NCI-H2081 (cell line): ENCODE data around the gene IL13RA1.
A peak's percentile ranks its signal among the peaks of the same experiment; 100 is the strongest.
"Not testable (repeated sequence)": the region's sequence is repeated elsewhere in the genome, so short reads cannot be mapped to it uniquely, and the experiment has no call there.

Experiments used
- DNase-seq, 2 experiments: peaks; one replicate each; lab custom pipeline; 2025; lab: John Stamatoyannopoulos, UW

The IL13RA1 gene

DNA sequence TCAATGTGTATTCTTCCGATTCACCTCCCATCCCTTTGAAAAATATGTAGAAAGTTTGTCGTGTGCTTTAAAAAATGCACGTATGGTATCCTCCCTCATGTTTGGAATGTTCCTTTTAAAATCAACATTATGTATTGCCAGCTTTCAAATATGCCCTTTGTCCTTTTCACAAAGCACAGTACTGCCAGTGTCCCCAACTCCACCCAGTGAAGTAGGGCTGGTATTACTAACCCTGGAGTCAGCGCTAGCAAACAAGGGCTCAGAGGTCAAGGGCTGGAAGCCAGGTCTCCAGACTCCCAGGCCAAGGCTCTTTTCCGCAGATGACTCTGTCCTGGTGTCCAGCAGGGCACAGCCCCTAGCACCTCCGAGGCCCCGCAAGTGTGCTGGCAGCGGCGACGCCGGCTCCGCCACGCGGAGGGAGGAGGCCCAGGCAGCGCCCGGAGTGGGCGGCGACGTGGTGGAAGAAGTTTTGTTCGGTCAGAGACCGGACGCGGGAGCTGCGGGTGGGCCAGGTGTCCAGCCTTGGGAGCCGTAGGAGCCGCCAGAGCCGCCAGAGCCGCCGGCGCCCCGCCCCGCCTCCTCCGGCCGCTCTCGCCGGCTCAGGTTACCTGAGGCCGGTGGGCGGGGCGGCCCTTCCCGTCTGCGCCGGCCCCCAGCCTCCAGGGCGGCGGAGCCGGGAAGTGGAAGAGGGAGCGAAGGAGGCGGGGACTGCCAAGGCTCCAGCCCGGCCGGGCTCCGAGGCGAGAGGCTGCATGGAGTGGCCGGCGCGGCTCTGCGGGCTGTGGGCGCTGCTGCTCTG lies at the start of gene IL13RA1:
Gene IL13RA1 (plus strand): TSS at position 720 of the 799 bp plus-strand sequence. CDS start 33 bp downstream, at position 753.
- peak; percentile 95 to 96 for DNase-seq

DNA sequence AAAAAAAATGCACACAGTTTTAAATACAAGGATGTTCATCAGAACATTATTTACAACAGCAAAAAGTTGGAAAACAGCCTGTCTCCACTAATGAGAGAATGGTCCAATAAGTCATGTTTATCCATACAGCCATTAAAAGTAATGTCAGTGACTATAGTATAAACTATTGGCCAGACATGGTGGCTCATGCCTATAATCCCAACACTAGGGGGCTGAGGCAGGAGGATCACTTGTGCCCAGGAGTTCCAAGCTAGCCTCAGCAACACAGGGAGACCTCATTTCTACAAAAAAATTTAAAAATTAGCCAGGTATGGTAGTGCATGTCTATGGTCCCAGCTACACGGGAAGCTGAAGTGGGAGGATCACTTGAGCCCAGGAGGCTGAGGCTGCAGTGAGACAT lies 48.1 kb upstream of the IL13RA1 start:
- DNase-seq: no peak

DNA sequence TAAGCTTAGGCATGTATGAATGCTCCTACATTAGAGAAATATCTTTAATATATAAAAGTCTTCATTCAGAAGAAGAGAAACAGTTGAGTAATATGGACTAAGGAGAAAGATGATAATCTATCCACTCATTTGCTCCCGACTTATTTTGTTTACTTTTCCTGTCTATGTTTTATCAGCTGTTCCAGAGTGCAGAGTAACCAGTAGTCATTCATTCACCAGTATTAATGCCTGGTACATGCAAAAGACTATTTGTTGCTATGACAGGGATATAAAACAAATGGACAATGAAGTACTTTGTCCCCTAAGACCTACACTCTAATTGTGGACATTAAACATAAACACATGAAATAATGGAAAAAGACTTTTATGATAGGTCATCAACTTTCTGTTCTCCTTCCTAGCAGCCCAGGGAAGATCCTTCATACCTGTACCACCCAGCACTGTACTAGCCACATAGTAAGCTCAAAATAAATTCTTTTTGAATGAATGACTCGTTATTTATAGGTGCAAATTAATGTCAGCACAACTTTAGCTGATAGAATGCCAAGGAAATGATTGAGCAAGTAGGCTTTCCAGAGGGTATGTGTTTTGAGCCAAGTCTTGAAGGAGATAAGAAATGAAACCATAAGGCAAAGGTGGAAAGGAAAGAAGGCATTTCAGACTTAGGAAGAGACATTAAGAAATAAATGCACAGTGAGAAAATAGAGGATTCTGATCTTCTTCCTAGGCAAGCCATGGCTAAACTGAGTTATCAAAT lies 45.0 kb upstream of the IL13RA1 start:
- DNase-seq: peak in 1 of 2 experiments; percentile 79

DNA sequence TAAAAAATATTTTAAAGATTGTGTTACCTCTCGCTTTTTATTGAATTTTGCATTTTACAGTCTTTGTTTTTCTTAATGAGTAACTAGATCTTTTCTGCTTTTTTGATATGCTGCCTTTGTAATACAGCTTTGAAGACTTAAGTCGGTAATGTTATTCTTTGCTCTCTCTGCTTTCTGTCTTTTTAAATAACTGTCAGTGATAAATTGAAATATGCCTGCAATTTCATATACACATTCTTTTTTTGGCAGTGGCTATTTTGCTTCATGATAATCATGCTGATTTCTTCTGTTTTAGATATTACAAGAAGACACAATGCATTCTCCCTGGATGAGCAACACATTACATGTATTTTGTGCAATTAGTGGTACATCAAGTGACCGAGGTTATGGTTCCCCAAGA lies 42.0 kb upstream of the IL13RA1 start:
- DNase-seq: no peak

DNA sequence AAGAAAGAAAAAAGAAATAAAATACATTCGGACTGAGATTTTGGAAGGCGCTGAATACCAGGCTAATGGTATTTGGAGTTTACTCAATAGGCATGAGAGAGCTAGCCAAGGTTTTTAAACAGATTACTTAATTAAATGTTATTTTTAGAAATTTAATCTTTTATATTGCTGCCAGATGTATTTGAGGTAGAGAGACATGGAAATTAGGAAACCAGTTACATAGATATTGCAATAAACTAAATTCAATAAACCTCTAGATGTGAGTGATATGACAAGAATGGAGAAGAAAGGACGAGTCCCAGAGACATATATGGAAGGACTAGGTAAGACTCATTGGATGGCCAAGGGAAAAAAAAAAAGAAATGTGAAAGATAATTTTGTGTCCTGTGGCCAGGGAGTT lies 38.5 kb upstream of the IL13RA1 start:
- DNase-seq: no peak

DNA sequence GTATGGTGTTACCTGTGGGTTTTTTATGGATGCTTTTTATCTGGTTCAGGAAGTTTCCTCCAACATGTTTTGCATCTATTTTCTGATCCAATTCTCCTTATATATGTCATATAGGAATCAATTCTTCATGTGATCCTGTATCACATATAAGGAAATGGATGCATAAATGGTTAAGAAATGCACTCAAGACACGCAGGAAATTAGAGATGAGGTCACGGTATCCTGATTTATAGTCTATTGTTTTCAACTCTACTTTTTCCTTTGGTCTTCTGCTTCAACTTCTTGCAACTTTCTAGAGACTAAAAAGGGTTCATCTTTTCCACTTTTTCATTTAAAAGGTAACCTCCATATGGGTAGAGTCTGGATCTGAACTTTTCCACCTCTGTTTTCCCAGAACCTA lies 33.6 kb upstream of the IL13RA1 start:
- no peak for DNase-seq

DNA sequence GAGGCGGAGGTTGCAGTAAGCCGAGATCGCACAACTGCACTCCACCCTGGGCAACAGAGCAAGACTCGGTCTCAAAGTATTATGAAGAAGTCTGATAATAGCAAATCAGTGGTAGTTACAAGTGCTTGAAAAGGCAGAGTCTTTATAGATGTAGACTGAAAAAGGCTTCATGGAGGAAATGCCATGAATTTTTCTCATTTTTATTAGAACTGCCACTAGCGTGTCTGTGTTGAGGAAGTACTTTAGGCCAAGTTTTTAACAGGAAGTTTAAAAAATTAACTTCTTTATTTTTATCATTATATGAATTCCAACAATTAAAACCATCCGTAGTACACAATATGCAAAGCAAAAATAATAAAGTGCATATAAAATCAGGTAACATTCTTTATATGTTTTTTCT lies 32.8 kb upstream of the IL13RA1 start:
- no peak for DNase-seq

DNA sequence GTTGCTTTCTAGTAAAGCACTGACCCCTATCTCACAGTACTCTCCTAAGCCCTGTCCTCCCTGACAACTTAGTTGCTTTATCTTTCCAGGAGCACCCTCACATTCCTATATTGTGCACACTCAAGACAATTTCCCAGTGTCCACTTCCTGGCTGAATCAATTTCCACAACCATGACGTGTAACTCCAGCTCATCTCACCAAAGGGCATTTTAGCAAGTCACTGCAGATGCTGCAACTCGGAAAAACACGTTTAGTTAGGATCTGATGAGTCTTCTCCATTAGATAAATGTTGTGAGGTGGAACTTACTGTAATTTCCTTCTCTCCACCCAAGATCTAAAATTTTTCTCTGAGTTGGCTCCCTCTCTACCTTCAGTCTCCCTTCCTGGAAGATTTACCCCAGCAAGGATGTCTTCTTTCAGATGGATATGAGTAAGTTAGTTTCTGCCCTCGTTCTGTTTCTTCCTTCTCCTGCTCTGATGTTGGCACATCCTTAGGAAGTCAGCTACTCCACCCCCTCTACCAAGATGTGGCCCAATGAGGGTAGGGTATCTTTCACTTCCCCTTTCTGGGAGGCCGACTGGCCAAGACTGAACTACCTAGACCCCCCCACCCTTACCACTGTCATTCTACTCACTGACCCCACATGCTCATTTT lies 28.8 kb upstream of the IL13RA1 start:
- no peak for DNase-seq

DNA sequence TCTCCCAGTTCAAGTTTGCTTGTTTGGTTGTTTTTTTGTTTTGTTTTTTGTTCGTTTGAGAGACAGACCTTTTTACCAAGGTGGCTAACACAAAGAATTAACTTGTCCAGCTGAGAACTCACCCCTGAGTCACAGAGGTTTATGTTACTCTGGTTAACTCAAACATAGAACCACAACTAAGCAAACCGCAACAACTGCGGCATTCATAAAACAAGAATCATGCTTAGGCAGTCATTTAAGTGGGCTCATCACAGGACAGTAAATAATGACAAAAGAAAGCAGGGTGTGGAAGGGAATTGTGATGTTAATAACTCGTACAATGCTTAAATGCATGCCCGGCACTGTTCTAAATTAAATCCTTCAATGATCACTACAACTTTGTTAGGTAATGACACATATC lies 24.7 kb upstream of the IL13RA1 start:
- DNase-seq: no peak

DNA sequence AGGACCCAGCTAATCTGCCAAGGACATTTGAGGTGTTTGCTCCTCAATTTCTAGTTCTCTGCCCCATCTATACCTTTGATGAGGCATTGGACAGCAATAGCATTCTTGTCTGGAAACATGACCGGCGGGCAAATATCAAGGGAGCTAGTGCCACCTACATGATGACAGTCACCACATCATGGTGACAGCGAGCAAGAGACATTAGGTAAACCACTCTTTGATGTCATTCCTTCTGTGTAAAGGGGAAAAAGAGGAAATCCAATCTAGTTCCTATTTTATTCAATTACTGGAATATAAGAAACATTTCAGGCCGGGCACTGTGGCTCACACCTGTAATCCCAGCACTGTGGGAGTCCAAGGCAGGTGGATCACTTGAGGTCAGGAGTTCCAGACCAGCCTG lies 20.7 kb upstream of the IL13RA1 start:
- DNase-seq: no peak

DNA sequence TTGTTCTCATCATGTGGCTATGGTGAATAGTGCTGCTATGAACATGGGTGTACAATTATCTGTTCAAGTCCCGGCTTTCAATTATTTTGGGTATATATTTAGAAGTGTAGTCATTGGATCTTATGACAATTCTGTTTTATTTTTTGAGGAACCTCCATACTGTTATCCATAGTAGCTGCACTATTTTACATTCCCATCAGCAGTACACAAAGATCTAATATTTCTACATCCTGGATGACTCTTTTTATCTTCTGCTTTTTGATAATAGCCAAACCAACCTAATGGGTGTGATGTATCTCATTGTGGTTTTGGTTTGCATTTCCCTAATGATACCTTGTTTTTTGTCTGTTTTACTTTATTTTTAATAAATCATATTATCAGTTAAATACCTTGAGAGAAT lies 12.9 kb upstream of the IL13RA1 start:
- no peak for DNase-seq

DNA sequence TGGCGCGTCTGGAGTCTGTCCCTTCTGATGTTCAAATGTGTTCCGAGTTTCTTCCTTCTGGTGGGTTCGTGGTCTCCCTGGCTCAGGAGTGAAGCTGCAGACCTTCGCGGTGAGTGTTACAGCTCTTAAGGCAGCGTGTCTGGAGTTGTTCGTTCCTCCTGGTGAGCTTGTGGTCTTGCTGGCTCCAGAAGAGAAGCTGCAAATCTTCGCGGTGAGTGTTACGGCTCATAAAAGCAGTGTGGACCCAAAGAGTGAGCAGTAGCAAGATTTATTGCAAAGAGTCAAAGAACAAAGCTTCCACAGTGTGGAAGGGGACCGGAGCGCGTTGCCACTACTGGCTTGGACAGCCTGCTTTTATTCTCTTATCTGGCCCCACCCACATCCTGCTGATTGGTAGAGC lies 11.5 kb upstream of the IL13RA1 start:
- DNase-seq: not testable (repeated sequence)

DNA sequence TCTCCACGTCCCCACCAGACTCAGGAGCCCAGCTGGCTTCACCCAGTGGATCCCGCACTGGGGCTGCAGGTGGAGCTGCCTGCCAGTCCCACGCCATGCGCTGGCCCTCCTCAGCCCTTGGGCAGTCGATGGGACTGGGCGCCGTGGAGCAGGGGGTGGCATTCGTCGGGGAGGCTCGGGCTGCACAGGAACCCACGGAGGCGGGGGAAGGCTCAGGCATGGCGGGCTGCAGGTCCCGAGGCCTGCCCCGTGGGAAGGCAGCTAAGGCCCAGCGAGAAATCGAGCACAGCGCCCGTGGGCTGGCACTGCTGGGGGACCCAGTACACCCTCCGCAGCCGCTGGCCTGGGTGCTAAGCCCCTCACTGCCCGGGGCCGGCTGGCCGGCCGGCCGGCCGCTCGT lies 10.6 kb upstream of the IL13RA1 start:
- not testable (repeated sequence) for DNase-seq

DNA sequence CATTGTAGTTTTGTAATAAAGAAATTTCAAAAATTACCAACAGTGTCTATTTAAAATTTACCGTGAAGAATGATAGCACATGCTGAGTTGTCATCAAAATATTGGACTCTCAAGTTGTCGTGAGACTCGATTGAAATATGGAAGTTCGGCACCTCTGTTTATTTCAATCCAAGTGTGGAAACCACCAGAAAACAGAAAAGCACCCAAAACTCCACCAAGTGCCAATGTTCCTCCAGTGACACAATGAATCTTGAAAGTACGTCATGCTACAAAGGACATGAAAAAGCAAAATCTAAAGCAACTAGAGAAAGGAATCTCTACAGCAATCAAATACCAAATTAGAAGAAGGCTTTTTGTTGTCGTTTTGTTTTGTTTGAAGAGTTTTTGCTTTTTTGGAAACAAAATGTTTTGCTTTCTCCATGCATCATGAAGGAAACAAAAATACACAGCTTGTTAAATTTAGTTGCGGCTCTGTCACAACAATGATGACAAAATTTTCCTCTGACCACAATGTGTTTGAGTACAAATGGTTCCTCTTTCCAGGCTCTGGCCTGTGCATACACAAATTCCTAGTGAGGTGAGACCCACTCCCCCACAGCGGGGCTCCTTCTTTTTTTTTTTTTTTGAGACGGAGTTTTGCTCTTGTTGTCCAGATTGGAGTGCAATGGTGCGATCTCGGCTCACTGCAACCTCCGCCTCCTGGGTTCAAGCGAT lies 9.6 kb upstream of the IL13RA1 start:
- DNase-seq: no peak

DNA sequence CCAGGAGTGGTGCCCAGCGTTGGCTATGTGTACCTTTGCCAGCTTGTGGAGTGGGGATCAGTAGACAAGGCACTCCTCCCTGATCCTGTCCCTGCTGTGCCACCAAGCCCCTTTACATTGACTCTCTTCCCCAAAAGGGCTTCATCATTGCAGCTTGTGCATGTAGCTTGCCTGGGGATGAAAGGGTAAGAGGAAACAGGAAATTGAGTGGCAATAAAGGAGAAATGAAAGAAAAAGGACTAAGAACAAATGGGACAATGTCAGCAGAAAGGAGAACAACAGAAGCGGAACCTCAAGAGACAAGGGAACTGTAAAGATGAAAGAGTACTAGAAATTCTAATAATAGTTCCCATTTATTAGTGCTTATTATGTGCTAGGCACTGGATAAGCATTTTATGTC lies 8.7 kb upstream of the IL13RA1 start:
- DNase-seq: no peak

DNA sequence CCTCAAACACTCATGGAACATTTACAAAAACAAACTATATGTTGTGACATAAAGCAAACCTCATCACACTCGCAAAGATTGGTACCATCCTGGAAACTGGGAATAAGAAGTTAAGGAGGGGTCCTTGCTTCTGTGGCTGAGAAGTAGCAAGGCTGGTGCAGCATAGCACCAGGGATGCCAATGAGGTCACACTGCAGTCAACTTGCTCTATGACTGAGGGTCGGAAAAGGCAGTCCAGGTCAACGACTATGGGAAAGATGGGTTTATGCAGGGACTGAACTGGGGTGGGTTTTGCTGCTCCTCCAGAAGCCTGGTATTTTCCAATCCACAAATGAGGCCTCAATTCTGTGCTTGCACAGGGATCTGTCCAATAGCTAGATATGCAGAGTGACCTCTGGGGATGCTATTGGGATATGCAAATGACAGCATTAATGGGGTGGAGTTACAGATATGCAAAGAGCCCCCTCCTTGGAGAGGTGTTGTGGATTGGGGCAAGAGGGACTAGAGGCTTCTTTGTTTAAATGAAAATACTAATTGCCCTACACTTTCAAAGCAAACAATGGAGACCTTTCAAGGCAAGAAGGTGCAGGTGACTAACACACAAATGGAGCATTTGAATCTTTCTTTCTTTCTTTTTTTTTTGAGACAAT lies 7.2 kb upstream of the IL13RA1 start:
- no peak for DNase-seq

DNA sequence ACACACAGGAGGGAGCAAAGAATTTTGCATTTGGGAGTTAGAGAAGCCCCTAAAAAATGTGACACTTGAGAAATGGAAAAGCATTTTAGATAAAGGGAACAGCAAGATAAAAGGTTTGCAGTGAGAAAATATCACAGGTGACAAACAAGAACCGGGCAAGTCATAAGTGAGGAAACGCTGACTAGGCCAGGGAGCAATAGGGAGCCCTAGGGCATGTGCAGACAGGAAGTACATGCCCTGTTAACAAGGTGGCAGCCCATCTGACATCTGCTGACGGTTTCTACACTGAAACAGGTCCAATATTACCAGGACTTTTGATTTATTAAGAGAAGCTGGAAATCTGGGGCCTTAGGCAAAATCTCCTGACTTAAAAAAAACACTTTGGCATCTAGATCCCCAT lies 4.0 kb upstream of the IL13RA1 start:
- DNase-seq: peak in 1 of 2 experiments; percentile 23

DNA sequence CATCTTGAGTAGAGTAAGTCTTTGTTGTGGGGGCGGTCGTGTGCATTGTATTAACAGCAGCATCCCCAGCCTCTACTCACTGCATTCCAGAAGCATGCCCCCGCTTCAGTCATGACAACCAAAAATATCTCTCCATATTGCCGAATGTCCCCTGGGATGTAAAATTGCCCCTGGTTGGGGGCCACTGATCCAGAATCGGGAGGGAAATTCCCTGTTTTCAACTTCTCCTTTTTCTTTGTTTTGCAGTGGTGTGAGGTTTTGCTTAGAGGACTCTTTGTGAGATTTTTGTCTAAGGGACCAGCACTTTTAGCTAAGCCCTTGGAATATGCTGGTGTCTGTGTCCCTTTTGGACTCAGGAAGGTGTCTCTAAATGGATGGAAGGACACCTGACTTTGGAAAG lies 3.0 kb upstream of the IL13RA1 start:
- DNase-seq: no peak

DNA sequence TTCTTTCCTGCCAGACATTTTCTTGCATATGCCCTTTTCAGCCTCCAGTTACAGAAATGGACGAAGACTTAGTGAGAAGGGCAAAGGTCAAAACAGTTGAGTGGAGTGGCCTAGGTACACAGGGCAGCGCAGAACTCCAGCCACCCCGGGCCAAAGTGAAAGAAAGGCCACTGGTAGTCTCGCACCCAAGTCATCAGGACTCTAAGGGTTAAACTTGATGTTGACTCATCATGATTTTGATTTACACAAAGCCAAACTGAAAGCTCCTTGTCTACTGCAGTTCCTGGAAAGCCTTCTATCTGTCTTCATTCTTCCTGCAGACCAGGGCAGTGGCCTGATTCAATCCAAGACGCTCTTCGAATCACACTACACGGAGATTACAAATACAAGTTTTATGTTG lies 2.6 kb upstream of the IL13RA1 start:
- no peak for DNase-seq

DNA sequence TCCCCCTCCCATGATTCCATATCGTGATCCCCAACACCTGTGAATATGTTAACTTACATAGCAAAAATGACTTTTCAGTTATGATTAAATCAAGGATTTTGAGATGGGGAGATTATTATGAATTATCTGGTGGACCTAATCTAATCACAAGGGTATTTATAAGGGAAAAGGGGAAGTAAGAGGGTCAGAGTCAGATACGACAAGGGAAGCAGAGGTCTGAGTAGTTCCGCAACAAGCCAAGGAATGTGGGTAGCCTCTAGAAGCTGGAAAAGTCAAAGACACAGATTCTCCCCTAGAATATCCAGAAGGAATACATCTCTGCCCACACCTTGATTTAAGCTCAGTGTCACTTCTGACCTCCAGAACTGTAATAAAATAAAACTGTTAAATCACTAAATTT lies 1.0 kb upstream of the IL13RA1 start:
- no peak for DNase-seq

DNA sequence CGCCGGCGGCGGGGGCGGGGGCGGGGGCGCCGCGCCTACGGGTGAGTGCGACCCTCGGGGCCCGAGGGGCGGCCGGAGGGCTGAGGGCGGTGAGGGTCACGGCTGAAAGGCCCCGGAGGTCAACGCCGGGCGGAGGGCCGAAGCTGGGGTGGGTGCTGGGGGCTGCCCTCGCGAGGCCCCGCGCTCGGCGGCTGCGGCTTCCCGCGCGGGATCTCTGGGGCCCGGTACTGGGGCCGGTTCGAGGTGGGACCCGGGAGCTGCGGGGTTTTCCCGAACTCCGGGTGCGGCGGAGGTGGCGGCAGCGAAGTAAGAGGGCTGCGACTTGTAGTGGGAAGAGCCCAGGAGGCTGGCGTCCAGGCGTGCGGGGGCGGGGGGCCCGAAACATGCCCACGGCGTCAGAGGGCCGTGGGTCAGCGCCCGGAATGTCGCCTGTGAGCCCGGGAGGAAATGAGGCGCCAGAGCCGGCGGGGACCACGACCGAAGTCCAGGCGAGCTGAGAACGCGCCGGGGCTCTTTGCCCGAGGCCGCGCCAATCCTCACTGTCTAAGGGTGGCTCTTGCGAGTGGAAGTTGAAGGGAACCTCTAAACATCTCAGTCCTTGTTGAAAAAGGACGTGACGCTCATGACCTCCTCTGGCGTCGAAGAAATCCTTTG lies 407 bp downstream of the IL13RA1 start:
- peak in 1 of 2 experiments; percentile 37 for DNase-seq
